SK-N-MC (cell line): Measurements from ENCODE around the gene NFATC3.

Experiments
- EZH2 ChIP-seq: fragments of 200-600 bp; sonication (generic); IDR thresholded peaks from one replicate; pipeline ENCODE4 v1.6.1; 2017; ENCODE audit warnings: antibody characterized with exemption
- FOXP2 ChIP-seq: optimal IDR thresholded peaks from 2 replicates; pipeline ENCODE3; 2011; ENCODE audit warnings: mild to moderate bottlenecking, moderate library complexity; ENCODE audit not compliant: insufficient read depth; ENCODE audit errors: extremely low read length, control extremely low read depth
- POLR2AphosphoS5 ChIP-seq: IDR thresholded peaks from 2 replicates; pipeline ENCODE4 v1.6.1; 2012; ENCODE audit warnings: mild to moderate bottlenecking, low read depth, low read length, borderline replicate concordance

DNA sequence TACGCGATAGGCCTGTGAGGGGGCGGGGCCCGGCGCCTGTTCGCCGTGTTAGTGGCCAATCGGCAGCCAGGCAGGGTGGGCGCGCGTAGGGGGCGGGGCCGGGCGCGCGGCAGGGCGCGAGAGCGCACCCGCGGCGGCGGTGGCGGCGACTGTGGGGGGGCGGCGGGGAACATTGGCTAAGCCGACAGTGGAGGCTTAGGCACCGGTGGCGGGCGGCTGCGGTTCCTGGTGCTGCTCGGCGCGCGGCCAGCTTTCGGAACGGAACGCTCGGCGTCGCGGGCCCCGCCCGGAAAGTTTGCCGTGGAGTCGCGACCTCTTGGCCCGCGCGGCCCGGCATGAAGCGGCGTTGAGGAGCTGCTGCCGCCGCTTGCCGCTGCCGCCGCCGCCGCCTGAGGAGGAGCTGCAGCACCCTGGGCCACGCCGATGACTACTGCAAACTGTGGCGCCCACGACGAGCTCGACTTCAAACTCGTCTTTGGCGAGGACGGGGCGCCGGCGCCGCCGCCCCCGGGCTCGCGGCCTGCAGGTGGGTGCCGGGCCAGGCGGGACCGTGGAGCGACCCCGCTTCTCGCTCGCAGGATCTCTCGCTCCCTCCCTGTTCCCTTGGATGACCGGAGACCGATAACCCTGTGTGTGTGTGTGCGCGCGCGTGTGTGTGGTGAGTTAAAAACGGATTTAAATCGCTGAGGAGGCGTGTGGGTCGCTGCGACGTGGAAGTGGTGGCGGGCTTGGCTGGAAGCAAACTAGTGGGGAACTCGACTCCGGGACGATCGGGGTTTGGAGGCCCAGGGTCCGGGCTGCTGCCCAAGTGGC, at the start of gene NFATC3:
- TF ChIP-seq POLR2AphosphoS5 (no peak; the same call in 1 of the 2 replicates), EZH2 (no peak), FOXP2 (no peak)
